Mucosa of rectum (tissue), 2 donors: ENCODE data around the gene ATRIP.
"Not testable (repeated sequence)": the region's sequence is repeated elsewhere in the genome, so short reads cannot be mapped to it uniquely, and the experiment has no call there.

Source experiments
- H3K27ac ChIP-seq, 2 donors: one replicate each; pipeline ENCODE4 v1.7.0; 2013; ENCODE audit warnings: inconsistent platforms in 2 of 2, low read depth in 2 of 2, low read length in 2 of 2
- H3K27me3 ChIP-seq, 2 donors: one replicate each; pipeline ENCODE4 v1.7.0; 2013; ENCODE audit warnings: low read length in 2 of 2; ENCODE audit not compliant: control insufficient read depth in 2 of 2, insufficient read depth in 2 of 2
- H3K36me3 ChIP-seq, 2 donors: one replicate each; pipeline ENCODE4 v1.7.0; 2013; ENCODE audit warnings: low read length in 2 of 2; ENCODE audit not compliant: control insufficient read depth in 2 of 2, insufficient read depth in 2 of 2
- H3K4me1 ChIP-seq, 2 donors: one replicate each; pipeline ENCODE4 v1.7.0; 2013; ENCODE audit warnings: low read length in 2 of 2, mild to moderate bottlenecking in 1 of 2; ENCODE audit not compliant: control insufficient read depth in 2 of 2, insufficient read depth in 2 of 2
- H3K4me3 ChIP-seq, 2 donors: one replicate each; pipeline ENCODE4 v1.7.0; 2013; ENCODE audit warnings: low read length in 2 of 2
- H3K9ac ChIP-seq, 2 donors: one replicate each; pipeline ENCODE4 v1.7.0; 2013; ENCODE audit warnings: low read length in 2 of 2, low read depth in 1 of 2, mild to moderate bottlenecking in 1 of 2
- H3K9me3 ChIP-seq, 2 donors: one replicate each; pipeline ENCODE4 v1.7.0; 2013; ENCODE audit warnings: low read length in 2 of 2; ENCODE audit not compliant: control insufficient read depth in 2 of 2
- donor health status: healthy.
- donor health status: Normal muscosa, but diverticular disease.

ATRIP gene

DNA sequence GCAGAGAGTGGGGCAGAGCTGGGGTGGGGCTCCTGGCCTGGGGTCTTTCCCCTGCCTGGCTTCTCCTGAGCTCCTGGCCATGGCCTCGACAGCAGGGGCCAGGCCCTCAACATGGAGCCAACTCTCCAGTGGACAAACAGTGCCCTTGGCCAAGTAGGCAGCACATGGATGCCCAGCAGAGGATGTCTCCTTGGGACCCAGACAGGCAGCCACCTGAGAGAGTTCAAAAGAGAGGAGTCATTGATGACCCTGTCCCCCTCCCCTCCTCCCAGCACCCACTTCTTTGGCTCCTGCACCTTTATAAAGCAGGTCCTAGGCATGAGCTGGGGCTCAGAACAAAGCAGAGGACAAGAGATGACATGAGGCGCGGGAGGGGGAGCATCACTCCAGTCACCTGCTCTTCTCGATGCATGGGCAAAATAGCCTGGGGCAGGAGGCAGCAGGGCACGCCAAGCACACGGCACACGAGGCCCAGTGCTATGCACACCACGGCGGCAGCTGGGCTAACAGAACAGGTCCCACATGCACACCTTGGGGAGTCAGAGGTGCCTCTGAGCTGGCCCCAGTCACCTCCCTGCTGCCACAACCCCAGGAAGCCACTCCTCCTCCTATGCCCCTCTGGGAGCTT, 30.0 kb downstream of the ATRIP start:
- H3K9me3 ChIP-seq = no peaks in the 10 kb centered on the region
- no peaks in the 10 kb centered on the region for H3K36me3 ChIP-seq
- peaks cover 12 to 15% of the 10 kb centered on the region in 2 donors for H3K4me1 ChIP-seq
- no peaks in the 10 kb centered on the region for H3K27me3 ChIP-seq
- H3K4me3 ChIP-seq = no peak overlapping the region
- no peak overlapping the region for H3K27ac ChIP-seq
- no peak overlapping the region for H3K9ac ChIP-seq

DNA sequence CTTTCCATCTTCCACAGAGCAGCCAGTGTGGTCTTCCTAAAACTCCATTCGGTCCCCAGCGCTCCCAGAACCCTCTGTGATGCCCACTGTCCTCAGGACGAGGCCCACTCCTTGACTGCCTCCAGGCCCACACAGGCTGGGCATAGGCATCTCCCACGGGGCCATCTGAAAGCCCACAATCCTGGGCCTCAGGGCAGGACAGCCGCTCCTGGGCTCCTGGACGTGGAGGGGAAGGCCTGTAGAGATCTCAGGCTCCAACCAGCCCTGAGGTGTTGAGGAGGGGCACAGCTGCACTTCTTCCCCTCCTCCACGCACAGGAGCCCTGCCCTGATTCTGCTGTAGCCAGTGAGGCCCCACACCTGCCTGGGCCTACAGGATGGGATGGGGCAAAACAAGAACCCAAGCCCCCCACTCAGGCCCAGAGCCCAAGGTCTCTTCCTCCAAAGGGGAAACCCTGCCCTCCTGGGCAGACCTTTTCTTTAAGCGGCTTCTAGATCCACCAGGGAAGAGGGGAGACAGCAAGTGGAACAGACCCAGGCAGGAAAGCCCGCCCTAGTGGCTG, 31.5 kb downstream of the ATRIP start:
- no peak overlapping the region for H3K4me3 ChIP-seq
- peak overlapping the region in 1 of 2 donors; percentile 52 for H3K27ac ChIP-seq
- no peaks in the 10 kb centered on the region for H3K27me3 ChIP-seq
- H3K9me3 ChIP-seq = no peaks in the 10 kb centered on the region
- H3K36me3 ChIP-seq = no peaks in the 10 kb centered on the region
- H3K4me1 ChIP-seq = peaks cover 6 to 7% of the 10 kb centered on the region in 2 donors
- H3K9ac ChIP-seq = no peak overlapping the region

DNA sequence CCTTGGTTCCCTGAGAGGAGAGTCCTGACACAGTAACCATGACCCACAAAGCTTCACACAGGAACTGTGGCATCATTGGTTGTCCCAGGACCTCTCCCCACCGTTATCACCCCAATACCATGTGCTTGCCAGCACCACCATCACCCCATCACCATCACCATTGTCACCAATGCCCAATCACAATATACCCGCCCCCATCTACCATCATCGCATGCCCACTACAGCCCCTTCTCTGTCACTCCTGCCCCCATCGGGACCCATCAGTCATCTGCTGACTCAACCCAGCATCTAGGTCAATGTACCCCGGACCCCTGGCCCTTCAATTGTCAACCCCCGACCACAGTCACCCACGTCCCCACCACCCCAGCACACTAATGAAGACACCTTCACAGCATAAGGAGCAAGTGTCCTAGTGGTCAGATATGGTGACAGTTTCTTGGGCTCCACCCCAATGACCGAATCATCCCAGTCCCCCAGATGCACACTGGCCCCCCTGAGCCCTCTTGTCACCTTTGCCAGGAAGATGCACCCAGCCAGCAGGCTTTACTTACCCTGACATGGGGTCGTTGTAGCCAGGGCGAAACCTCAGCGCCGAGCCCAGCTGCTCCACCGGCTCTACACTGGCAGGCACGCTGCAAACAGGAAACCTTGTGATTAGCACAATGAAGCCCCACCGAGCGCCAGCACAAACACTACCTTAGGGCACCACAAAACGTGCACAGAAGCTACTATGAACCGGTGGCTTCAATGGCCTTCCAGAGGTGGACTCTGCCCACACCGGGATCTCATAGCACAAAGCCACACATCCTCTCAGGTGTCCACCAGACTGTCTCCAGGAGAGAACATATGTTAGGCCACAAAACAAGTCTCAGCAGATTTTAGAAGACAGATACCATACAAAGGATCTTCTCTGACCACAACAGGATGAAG, 32.4 kb downstream of the ATRIP start:
- Histone ChIP-seq H3K36me3 (no peaks in the 10 kb centered on the region), H3K27ac (peak overlapping the region in 1 of 2 donors; percentile 67), H3K4me1 (no peaks in the 10 kb centered on the region), H3K27me3 (no peaks in the 10 kb centered on the region), H3K9ac (no peak overlapping the region), H3K9me3 (no peaks in the 10 kb centered on the region), H3K4me3 (no peak overlapping the region)

DNA sequence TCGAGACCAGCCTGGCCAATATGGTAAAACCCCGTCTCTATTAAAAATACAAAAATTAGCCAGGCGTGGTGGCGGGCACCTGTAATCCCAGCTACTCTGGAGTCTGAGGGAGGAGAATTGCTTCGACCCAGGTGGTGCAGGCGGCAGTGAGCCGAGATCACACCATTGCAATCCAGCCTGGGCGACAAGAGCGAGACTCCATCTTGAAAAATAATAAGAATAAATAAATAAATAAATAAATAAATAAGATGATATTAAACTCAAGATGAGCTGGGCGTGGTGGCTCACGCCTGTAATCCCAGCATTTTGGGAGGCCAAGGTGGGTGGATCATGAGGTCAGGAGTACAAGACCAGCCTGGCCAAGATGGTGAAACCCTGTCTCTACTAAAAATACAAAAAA, 34.4 kb downstream of the ATRIP start:
- H3K9me3 ChIP-seq, H3K27me3 ChIP-seq, H3K9ac ChIP-seq, H3K36me3 ChIP-seq, H3K4me3 ChIP-seq, H3K4me1 ChIP-seq, H3K27ac ChIP-seq: not testable (repeated sequence)

DNA sequence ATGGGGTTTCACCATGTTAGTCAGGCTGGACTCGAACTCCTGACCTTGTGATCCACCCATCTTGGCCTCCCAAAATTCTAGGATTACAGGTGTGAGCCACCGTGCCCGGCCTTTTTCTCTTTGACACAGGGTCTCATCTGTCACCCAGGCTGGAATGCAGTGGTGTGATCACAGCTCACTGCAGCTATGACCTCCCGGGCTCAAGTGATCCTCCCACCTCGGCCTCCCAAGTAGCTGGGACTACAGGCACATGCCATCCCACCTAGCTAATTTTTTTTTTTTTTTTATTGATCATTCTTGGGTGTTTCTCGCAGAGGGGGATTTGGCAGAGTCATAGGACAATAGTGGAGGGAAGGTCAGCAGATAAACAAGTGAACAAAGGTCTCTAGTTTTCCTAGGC, 36.3 kb downstream of the ATRIP start:
- H3K36me3 ChIP-seq, H3K9me3 ChIP-seq, H3K9ac ChIP-seq, H3K27me3 ChIP-seq, H3K4me1 ChIP-seq, H3K27ac ChIP-seq, H3K4me3 ChIP-seq: not testable (repeated sequence)

DNA sequence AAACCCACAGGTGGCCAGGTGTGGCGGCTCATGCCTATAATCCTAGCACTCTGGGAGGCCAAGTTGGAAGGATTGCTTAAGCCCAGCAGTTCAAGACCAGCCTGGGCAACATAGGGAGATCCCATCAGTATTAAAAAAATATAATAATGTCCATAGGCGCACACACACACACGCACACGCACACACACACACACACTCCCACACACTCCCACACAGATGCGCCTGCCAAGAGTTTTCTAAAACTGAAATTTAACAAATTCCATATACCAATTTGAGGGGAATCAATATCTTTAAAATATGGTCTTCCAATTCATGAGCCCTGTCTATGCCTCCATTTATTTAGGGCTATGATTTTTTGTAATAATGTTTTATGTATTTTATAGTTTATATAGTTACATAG, 40.4 kb downstream of the ATRIP start:
- H3K9ac ChIP-seq = no peak overlapping the region
- H3K4me1 ChIP-seq = no peaks in the 10 kb centered on the region
- no peaks in the 10 kb centered on the region for H3K9me3 ChIP-seq
- H3K27ac ChIP-seq = no peak overlapping the region
- no peak overlapping the region for H3K4me3 ChIP-seq
- no peaks in the 10 kb centered on the region for H3K27me3 ChIP-seq
- no peaks in the 10 kb centered on the region for H3K36me3 ChIP-seq

DNA sequence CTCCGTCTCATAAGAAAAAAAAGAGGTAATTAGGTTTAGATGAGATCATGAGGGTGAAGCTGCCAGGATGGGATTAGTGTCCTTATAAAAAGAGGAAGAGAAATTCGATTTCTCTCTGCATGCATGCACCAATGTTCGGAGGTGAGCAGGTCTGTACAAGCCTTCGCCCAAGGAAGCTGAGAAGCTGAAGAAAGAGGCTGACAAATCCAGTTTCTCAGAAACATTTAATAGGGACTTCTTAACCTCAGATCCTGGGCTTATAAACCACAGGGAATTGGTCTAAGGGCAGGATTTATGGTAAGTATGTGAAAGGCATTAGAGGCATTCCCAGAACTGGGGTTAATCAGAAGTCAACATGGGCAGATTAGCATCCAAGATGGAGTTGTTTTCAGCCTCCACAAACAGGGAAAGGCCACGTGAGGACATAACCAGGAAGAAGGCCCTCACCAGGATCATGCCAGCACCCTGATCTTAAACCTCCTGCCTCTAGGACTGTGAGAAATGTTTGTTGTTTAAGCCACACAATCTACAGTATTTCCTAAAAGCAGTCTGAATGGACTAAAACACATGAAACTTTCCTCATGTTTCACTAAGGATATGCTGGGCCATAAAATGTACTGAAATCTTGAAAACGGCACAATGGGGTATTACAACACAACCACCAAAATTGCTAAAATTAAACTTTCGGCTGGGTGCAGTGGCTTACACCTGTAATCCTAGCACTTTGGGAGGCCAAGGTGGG, 46.1 kb downstream of the ATRIP start:
- Histone ChIP-seq H3K4me1 (peaks cover 0 to 2% of the 10 kb centered on the region in 2 donors), H3K36me3 (no peaks in the 10 kb centered on the region), H3K27me3 (no peaks in the 10 kb centered on the region), H3K9ac (no peak overlapping the region), H3K27ac (peak overlapping the region; percentile 14 to 56), H3K4me3 (no peak overlapping the region), H3K9me3 (no peaks in the 10 kb centered on the region)

DNA sequence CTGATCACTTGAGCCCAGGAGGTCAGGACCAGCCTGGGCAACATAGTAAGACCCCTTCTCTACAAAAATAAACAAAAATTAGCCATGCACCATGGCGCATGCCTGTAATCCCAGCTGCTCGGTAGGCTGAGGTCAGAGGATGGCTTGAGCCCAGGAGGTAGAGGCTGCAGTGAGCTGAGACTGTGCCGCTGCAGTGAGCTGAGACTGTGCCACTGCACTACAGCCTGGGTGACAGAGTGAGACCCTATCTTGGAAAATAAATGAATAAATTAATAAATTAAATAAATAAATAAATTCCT, 46.6 kb downstream of the ATRIP start:
- Histone ChIP-seq H3K4me1 (peaks cover 0 to 2% of the 10 kb centered on the region in 2 donors), H3K27ac (no peak overlapping the region), H3K36me3 (no peaks in the 10 kb centered on the region)

DNA sequence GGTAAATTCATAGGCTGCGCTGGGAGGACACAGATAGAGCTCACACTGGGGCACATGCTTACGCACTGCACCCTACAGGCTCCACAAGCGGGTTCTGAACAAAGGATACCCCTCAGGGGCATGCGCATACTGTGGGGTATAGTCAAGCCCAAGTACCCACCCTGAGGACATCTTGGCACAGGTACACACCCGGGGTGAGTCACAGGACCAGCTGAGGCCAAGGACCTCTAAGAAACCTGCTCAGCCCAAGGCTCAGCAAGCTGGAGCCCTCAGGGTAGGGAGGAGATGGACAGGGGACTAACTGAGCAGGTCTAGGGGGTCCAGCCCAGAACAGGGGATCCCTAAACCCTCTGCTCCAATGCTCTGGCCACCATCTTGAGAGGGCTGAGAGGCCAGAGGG, 54.1 kb downstream of the ATRIP start:
- H3K27ac ChIP-seq = no peak overlapping the region
- no peaks in the 10 kb centered on the region for H3K9me3 ChIP-seq
- H3K4me1 ChIP-seq = peaks cover 10 to 13% of the 10 kb centered on the region in 2 donors
- H3K27me3 ChIP-seq = no peaks in the 10 kb centered on the region
- H3K9ac ChIP-seq = no peak overlapping the region
- H3K4me3 ChIP-seq = no peak overlapping the region
- H3K36me3 ChIP-seq = no peaks in the 10 kb centered on the region

More for the DNA sequence above, 46.6 kb downstream of the ATRIP start:
- no peaks in the 10 kb centered on the region for H3K9me3 ChIP-seq
- no peaks in the 10 kb centered on the region for H3K27me3 ChIP-seq
- H3K9ac ChIP-seq = no peak overlapping the region
- H3K4me3 ChIP-seq = no peak overlapping the region

DNA sequence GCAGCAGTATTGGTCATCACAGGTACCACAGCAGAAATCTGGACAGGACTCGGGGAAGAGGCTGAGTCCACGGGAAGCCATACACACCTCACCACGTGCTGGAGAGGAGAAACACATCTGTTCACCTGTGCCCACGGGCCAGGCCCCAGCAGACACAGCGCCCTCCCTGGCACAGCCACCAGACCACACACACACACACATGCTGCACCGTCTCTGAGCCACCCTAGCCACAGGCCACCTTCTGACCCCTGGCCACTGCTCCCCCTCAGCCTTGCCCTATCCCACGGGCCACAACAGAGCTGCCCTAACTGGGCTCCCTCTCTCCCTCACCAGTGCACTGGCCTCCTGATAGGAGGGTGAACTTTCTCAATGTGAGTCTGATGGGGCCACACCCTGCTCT, 54.7 kb downstream of the ATRIP start:
- Histone ChIP-seq H3K4me1 (peaks cover 10 to 13% of the 10 kb centered on the region in 2 donors), H3K9me3 (no peaks in the 10 kb centered on the region), H3K27me3 (no peaks in the 10 kb centered on the region), H3K4me3 (no peak overlapping the region), H3K36me3 (no peaks in the 10 kb centered on the region), H3K9ac (no peak overlapping the region), H3K27ac (no peak overlapping the region)
